HFFc6 (cell line): ENCODE results near the gene PNPLA2. TPM values are rescaled to one million over a fixed set of nuclear protein-coding genes. Genes with fewer than 3 reads are reported as not detected.
A peak's percentile ranks its signal among the peaks of the same experiment; 100 is the strongest.

Source experiments
- DNase-seq: peaks from one replicate; pipeline ENCODE4 v3.0.0-alpha.2; 2018
- H3K27ac Mint-ChIP-seq: 2 replicates; pipeline ENCODE4 v1.8.0; 2020; ENCODE audit warnings: mild to moderate bottlenecking, mixed read lengths
- H3K27me3 Mint-ChIP-seq: 2 replicates; pipeline ENCODE4 v1.8.0; 2021; ENCODE audit warnings: mild to moderate bottlenecking, moderate library complexity, mixed read lengths; ENCODE audit not compliant: insufficient read depth
- H3K36me3 Mint-ChIP-seq: 2 replicates; pipeline ENCODE4 v1.8.0; 2021; ENCODE audit warnings: low read depth, mixed read lengths
- H3K4me1 Mint-ChIP-seq: 2 replicates; pipeline ENCODE4 v1.8.0; 2020; ENCODE audit warnings: low read depth, mixed read lengths
- H3K4me3 Mint-ChIP-seq: 2 replicates; pipeline ENCODE4 v1.8.0; 2020; ENCODE audit warnings: mild to moderate bottlenecking, moderate library complexity, mixed read lengths
- H3K9me3 Mint-ChIP-seq: 2 replicates; pipeline ENCODE4 v1.8.0; 2020; ENCODE audit warnings: mild to moderate bottlenecking, mixed read lengths
- total RNA-seq, 6 experiments: library from RNA; stranded (reverse); fragmentation: NEBNext Ultra II Directional; extraction: Animal tissue kit (Norgen Biotek cat#: 25700); gene quantifications; 2 replicates in 1 of 6; 3 replicates in 5 of 6; pipeline ENCODE4 v1.2.3, GENCODE V29; 2021
- TF ChIP-seq, protein P1 (sequence below): fragments of 200-600 bp; sonication (generic); IDR thresholded peaks from 2 replicates; pipeline ENCODE4 v1.5.0; 2021; ENCODE audit warnings: antibody characterized with exemption, mild to moderate bottlenecking

PNPLA2 gene
- total RNA-seq, 6 experiments from 2014 or later: 103 to 148 (median 130) TPM

DNA sequence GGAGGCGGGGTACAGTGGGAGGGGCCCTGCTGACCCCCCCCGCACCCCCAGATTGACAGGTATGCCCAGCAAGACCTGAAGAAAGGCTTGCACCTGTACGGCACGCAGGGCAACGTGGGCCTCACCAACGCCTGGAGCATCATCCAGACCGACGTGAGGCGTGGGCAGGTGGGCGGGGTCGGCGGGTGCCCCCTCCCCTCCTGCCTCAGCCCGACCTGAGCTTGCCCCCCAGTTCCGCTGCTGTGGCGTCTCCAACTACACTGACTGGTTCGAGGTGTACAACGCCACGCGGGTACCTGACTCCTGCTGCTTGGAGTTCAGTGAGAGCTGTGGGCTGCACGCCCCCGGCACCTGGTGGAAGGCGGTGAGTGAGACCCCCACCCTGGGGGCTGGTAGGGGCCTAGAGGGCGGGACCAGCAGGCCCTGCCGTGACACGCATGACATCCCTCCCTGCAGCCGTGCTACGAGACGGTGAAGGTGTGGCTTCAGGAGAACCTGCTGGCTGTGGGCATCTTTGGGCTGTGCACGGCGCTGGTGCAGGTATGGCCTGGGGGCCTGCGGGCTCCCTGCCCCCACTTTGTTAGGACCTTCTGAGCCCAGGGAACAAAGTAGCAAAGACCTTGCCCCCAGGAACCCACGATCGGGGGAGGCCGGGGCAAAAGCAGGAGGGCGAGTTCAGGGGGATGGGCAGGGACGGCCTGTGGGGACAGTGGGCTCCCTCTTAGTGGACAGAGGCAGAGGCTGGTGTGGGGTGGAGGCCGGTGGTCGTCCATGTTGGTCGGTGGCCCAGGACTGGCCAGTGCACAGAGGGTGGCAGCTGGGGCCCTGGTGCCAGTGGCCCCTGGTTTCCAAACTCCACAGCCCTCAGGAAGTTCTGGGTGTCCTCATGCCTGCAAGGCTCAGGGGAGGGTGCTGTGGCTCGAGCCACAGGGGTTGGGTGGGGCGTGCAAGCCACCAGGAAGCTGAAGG lies 47.0 kb downstream of the PNPLA2 start:
- DNase-seq: no peak
- Mint-ChIP-seq H3K27ac (no peak overlapping the region), H3K9me3 (no peaks in the 10 kb centered on the region), H3K27me3 (peaks cover 26% of the 10 kb centered on the region), H3K36me3 (no peaks in the 10 kb centered on the region), H3K4me1 (no peaks in the 10 kb centered on the region), H3K4me3 (peak overlapping the region; percentile 39; the same call in 1 of the 2 replicates)
- TF ChIP-seq, protein P1, sequence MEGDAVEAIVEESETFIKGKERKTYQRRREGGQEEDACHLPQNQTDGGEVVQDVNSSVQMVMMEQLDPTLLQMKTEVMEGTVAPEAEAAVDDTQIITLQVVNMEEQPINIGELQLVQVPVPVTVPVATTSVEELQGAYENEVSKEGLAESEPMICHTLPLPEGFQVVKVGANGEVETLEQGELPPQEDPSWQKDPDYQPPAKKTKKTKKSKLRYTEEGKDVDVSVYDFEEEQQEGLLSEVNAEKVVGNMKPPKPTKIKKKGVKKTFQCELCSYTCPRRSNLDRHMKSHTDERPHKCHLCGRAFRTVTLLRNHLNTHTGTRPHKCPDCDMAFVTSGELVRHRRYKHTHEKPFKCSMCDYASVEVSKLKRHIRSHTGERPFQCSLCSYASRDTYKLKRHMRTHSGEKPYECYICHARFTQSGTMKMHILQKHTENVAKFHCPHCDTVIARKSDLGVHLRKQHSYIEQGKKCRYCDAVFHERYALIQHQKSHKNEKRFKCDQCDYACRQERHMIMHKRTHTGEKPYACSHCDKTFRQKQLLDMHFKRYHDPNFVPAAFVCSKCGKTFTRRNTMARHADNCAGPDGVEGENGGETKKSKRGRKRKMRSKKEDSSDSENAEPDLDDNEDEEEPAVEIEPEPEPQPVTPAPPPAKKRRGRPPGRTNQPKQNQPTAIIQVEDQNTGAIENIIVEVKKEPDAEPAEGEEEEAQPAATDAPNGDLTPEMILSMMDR: no peak

DNA sequence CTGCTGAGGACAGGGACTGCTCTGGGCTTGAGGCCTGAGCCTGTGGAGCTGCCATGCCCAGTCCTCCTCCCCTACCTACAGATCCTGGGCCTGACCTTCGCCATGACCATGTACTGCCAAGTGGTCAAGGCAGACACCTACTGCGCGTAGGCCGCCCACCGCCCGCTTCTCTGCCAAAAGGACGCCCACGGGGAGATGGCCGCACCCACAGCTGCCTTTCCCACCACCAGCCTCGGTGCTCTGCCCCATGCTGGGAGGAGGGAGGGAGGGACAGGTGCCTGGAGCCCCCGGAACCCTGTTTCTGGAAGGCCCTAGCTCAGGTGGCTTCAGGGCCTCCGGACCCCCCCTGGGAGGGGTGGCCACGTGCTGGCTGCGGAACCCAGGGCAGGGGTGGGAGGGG lies 47.8 kb downstream of the PNPLA2 start:
- no peaks in the 10 kb centered on the region for H3K4me1 Mint-ChIP-seq
- no peak overlapping the region for H3K4me3 Mint-ChIP-seq
- TF ChIP-seq, protein P1: no peak
- H3K9me3 Mint-ChIP-seq: no peaks in the 10 kb centered on the region
- peaks cover 24% of the 10 kb centered on the region for H3K27me3 Mint-ChIP-seq
- no peaks in the 10 kb centered on the region for H3K36me3 Mint-ChIP-seq
- DNase-seq: no peak
- H3K27ac Mint-ChIP-seq: no peak overlapping the region

DNA sequence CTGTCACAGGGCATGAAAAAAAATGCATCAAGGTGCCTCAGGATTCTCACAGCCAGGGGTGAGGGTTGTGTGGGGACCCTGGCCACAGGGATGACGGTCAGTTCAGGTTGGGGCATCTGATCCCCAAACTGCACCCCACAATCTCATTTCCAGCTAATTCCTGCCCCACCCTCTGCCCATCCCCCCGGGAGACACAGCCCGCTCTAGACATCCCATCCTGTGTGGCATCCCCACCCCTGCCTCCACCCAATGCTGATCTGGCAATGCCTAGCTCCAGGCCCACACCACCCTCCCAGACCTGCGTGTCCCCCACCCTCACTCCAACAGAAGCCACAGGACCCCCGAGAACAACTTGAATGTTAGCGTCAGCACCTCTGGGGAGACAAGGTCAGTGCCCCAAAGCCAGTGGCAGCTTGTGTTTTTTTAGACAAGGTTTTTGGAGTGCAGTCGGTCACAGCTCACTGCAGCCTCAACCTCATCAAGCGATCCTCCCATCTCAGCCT lies 49.2 kb downstream of the PNPLA2 start:
- Mint-ChIP-seq H3K27me3 (peaks cover 26% of the 10 kb centered on the region), H3K9me3 (no peaks in the 10 kb centered on the region), H3K36me3 (no peaks in the 10 kb centered on the region), H3K4me3 (no peak overlapping the region; the same call in 1 of the 2 replicates), H3K4me1 (peaks cover 10% of the 10 kb centered on the region), H3K27ac (peak overlapping the region; percentile 9; the same call in 1 of the 2 replicates)
- no peak for DNase-seq
- TF ChIP-seq, protein P1: no peak

DNA sequence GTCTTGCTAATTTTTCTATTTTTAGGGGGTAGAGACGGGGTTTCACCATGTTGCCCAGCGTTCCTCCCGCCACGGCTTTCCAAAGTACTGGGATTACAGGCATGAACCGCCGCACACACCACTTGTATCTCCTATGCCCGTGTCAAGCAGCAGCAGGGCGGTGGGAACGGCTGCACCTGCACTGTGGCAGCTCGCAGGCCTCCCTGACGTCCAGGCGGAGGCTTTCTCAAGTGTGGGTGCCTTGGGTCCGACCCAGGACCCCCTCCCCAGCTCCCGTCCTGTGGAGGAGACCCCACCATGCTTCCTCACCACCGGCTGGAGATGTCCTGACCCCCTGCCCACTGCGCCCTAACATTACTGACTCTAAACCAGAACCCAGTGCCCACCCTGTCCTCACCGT lies 49.7 kb downstream of the PNPLA2 start:
- H3K36me3 Mint-ChIP-seq: no peaks in the 10 kb centered on the region
- TF ChIP-seq, protein P1: no peak
- H3K9me3 Mint-ChIP-seq: no peaks in the 10 kb centered on the region
- DNase-seq: no peak
- H3K4me3 Mint-ChIP-seq: no peak overlapping the region
- H3K27me3 Mint-ChIP-seq: peaks cover 26% of the 10 kb centered on the region
- peaks cover 10% of the 10 kb centered on the region for H3K4me1 Mint-ChIP-seq
- H3K27ac Mint-ChIP-seq: peak overlapping the region; percentile 30; the same call in 1 of the 2 replicates

DNA sequence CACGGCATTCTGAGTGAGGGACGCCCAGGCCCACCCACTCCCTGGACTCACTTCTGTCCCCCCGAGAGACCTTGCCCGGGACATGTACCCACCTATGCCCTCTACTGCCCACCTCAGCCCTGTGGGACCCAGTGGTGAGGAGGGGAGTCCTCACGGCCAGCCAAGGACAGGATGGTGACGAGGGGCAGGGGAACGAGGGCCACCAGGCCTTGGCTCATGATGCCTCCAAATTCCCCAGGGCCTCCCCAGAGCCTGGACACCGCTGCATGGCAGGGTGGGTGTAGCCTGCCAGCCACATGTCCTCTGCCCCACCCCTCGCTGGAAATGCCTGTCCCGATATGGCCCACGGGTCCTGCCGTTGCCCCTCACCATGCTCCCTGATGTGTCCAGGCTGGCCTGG lies 50.1 kb downstream of the PNPLA2 start:
- no peaks in the 10 kb centered on the region; the same call in 1 of the 2 replicates for H3K36me3 Mint-ChIP-seq
- no peak for DNase-seq

More for the DNA sequence above, 50.1 kb downstream of the PNPLA2 start:
- H3K4me1 Mint-ChIP-seq: peaks cover 10% of the 10 kb centered on the region
- H3K27me3 Mint-ChIP-seq: peaks cover 27% of the 10 kb centered on the region
- no peaks in the 10 kb centered on the region for H3K9me3 Mint-ChIP-seq
- TF ChIP-seq, protein P1: no peak
- H3K27ac Mint-ChIP-seq: peak overlapping the region; percentile 30; the same call in 1 of the 2 replicates
- no peak overlapping the region for H3K4me3 Mint-ChIP-seq
